GM21528 (cell line): ENCODE results near the gene PDK1.

ENCODE experiments used
- ATAC-seq: cut with Tn5 transposase; IDR thresholded peaks from one replicate; pipeline ENCODE4 v1.9.1; 2021; ENCODE audit warnings: mild to moderate bottlenecking, moderate library complexity; ENCODE audit not compliant: unreplicated experiment, low FRiP score

Gene PDK1

GRCh38 chr2:172634477-172634876 lies 78.6 kb downstream of the PDK1 start:
- ATAC-seq: no peak

GRCh38 chr2:172635548-172635947 lies 79.7 kb downstream of the PDK1 start:
- ATAC-seq: no peak

GRCh38 chr2:172639256-172639655 lies 83.4 kb downstream of the PDK1 start:
- no peak for ATAC-seq

- ATAC-seq: no peak
Observed at GRCh38 chr2:172639823-172640222, 83.9 kb downstream of the PDK1 start.

- no peak for ATAC-seq
Observed at GRCh38 chr2:172640389-172640788, 84.5 kb downstream of the PDK1 start.

- no peak for ATAC-seq
Observed at GRCh38 chr2:172642301-172643020, 86.6 kb downstream of the PDK1 start.

- ATAC-seq: no peak
Observed at GRCh38 chr2:172643142-172643541, 87.3 kb downstream of the PDK1 start.

- ATAC-seq: no peak
Observed at GRCh38 chr2:172647439-172647838, 91.5 kb downstream of the PDK1 start.

- no peak for ATAC-seq
Observed at GRCh38 chr2:172655091-172655837, 99.4 kb downstream of the PDK1 start.

GRCh38 chr2:172655838-172656573 lies 100.1 kb downstream of the PDK1 start:
- no peak for ATAC-seq
